ENCODE measurements around the gene TTC29.

DNA sequence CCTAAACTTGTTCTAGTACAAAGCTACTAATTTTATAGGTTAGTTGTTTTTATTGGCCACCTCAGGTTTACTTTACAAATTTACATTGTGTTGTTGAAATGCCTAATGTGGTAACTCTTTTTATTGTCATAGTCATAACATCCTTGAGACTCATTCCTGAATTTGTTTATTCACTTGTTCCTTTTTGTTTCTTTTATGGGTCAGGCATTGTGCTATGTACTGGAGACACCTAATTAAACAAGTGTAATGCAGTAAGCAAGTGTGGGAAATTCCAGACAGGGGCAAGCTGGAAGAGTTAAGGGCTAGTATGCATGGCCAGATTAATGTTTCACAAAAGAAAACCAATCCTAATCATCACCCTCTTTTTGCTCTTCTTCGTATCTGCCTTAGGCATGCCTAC, 30.5 kb upstream of the TTC29 start:
- TF ChIP-seq, protein P1, sequence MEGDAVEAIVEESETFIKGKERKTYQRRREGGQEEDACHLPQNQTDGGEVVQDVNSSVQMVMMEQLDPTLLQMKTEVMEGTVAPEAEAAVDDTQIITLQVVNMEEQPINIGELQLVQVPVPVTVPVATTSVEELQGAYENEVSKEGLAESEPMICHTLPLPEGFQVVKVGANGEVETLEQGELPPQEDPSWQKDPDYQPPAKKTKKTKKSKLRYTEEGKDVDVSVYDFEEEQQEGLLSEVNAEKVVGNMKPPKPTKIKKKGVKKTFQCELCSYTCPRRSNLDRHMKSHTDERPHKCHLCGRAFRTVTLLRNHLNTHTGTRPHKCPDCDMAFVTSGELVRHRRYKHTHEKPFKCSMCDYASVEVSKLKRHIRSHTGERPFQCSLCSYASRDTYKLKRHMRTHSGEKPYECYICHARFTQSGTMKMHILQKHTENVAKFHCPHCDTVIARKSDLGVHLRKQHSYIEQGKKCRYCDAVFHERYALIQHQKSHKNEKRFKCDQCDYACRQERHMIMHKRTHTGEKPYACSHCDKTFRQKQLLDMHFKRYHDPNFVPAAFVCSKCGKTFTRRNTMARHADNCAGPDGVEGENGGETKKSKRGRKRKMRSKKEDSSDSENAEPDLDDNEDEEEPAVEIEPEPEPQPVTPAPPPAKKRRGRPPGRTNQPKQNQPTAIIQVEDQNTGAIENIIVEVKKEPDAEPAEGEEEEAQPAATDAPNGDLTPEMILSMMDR (IDR thresholded peaks at IDR 0.05; ENCODE audit: low read length), result no peak
- no peak for TF ChIP-seq EZH2 (IDR thresholded peaks at IDR 0.05; ENCODE audit: borderline replicate concordance, low read length)
